BLaER1 (cell line): ENCODE data around the gene ANKRD22.

Experiments
- H3K27ac ChIP-seq: shearing (Covaris generic); formaldehyde crosslinking; 2 replicates; pipeline ENCODE4 v1.8.1; 2022
- H3K27me3 ChIP-seq: shearing (Covaris generic); formaldehyde crosslinking; 2 replicates; pipeline ENCODE4 v1.8.1; 2022
- H3K36me3 ChIP-seq: shearing (Covaris generic); formaldehyde crosslinking; 2 replicates; pipeline ENCODE4 v1.8.1; 2022
- H3K4me1 ChIP-seq: shearing (Covaris generic); formaldehyde crosslinking; 2 replicates; pipeline ENCODE4 v1.8.1; 2022
- H3K4me2 ChIP-seq: shearing (Covaris generic); formaldehyde crosslinking; 2 replicates; pipeline ENCODE4 v1.8.1; 2022
- H3K4me3 ChIP-seq: shearing (Covaris generic); formaldehyde crosslinking; 2 replicates; pipeline ENCODE4 v1.8.1; 2022
- H3K9ac ChIP-seq: shearing (Covaris generic); formaldehyde crosslinking; 2 replicates; pipeline ENCODE4 v1.8.1; 2022
- H3K9me3 ChIP-seq: shearing (Covaris generic); formaldehyde crosslinking; 2 replicates; pipeline ENCODE4 v1.8.1; 2022
- H4K20me1 ChIP-seq: shearing (Covaris generic); formaldehyde crosslinking; 2 replicates; pipeline ENCODE4 v1.8.1; 2022
- Cebpa-rat ChIP-seq: shearing (Covaris generic); IDR thresholded peaks from 2 replicates; pipeline ENCODE4 v1.8.1; 2022

The ANKRD22 gene

GRCh38 chr10:88857831-88858230, 6.2 kb upstream of the ANKRD22 start:
- TF ChIP-seq Cebpa-rat = no peak
- H3K4me2 ChIP-seq = no peak overlapping the region

GRCh38 chr10:88854684-88855083, 3.0 kb upstream of the ANKRD22 start:
- H4K20me1 ChIP-seq = no peaks in the 10 kb centered on the region
- no peaks in the 10 kb centered on the region for H3K27me3 ChIP-seq
- H3K4me1 ChIP-seq = no peaks in the 10 kb centered on the region
- TF ChIP-seq Cebpa-rat = no peak
- no peak overlapping the region for H3K4me2 ChIP-seq
- H3K4me3 ChIP-seq = no peak overlapping the region
- no peaks in the 10 kb centered on the region for H3K36me3 ChIP-seq
- no peak overlapping the region for H3K27ac ChIP-seq
- H3K9me3 ChIP-seq = no peaks in the 10 kb centered on the region
- no peak overlapping the region for H3K9ac ChIP-seq

More at GRCh38 chr10:88857831-88858230, 6.2 kb upstream of the ANKRD22 start:
- Histone ChIP-seq H3K27me3 (no peaks in the 10 kb centered on the region), H3K4me1 (no peaks in the 10 kb centered on the region), H3K9ac (no peak overlapping the region), H4K20me1 (no peaks in the 10 kb centered on the region), H3K9me3 (no peaks in the 10 kb centered on the region), H3K4me3 (no peak overlapping the region), H3K36me3 (no peaks in the 10 kb centered on the region), H3K27ac (no peak overlapping the region)

- TF ChIP-seq Cebpa-rat = no peak
- H3K4me1 ChIP-seq = no peaks in the 10 kb centered on the region
- H3K27ac ChIP-seq = no peak overlapping the region
- H3K27me3 ChIP-seq = no peaks in the 10 kb centered on the region
- no peaks in the 10 kb centered on the region for H3K36me3 ChIP-seq
- H3K9ac ChIP-seq = no peak overlapping the region
- no peaks in the 10 kb centered on the region for H3K9me3 ChIP-seq
- no peak overlapping the region for H3K4me3 ChIP-seq
- no peak overlapping the region for H3K4me2 ChIP-seq
- no peaks in the 10 kb centered on the region for H4K20me1 ChIP-seq
Observed at GRCh38 chr10:88853155-88853881, 1.7 kb upstream of the ANKRD22 start.

- Histone ChIP-seq H3K9me3 (no peaks in the 10 kb centered on the region), H4K20me1 (no peaks in the 10 kb centered on the region), H3K4me1 (no peaks in the 10 kb centered on the region), H3K4me3 (no peak overlapping the region), H3K27me3 (no peaks in the 10 kb centered on the region), H3K4me2 (no peak overlapping the region), H3K27ac (no peak overlapping the region), H3K9ac (no peak overlapping the region), H3K36me3 (no peaks in the 10 kb centered on the region)
- no peak for TF ChIP-seq Cebpa-rat
Observed at GRCh38 chr10:88852327-88852726, 683 bp upstream of the ANKRD22 start.

- TF ChIP-seq Cebpa-rat = no peak
- no peak overlapping the region for H3K27ac ChIP-seq
- no peak overlapping the region for H3K4me3 ChIP-seq
- no peaks in the 10 kb centered on the region for H3K9me3 ChIP-seq
- no peaks in the 10 kb centered on the region for H3K27me3 ChIP-seq
- H4K20me1 ChIP-seq = no peaks in the 10 kb centered on the region
- no peaks in the 10 kb centered on the region for H3K4me1 ChIP-seq
- no peaks in the 10 kb centered on the region for H3K36me3 ChIP-seq
- no peak overlapping the region for H3K4me2 ChIP-seq
- H3K9ac ChIP-seq = no peak overlapping the region
Observed at GRCh38 chr10:88850712-88851111, 932 bp downstream of the ANKRD22 start.

- Histone ChIP-seq H3K4me2 (no peak overlapping the region), H3K9ac (no peak overlapping the region), H3K27me3 (no peaks in the 10 kb centered on the region), H3K4me3 (no peak overlapping the region), H3K9me3 (no peaks in the 10 kb centered on the region), H3K36me3 (no peaks in the 10 kb centered on the region), H3K4me1 (no peaks in the 10 kb centered on the region), H3K27ac (no peak overlapping the region), H4K20me1 (no peaks in the 10 kb centered on the region)
- no peak for TF ChIP-seq Cebpa-rat
Observed at GRCh38 chr10:88849234-88849633, 2.4 kb downstream of the ANKRD22 start.

GRCh38 chr10:88848499-88848898, 3.1 kb downstream of the ANKRD22 start:
- H3K4me2 ChIP-seq = no peak overlapping the region
- H3K9me3 ChIP-seq = no peaks in the 10 kb centered on the region
- no peak for TF ChIP-seq Cebpa-rat
- H3K27ac ChIP-seq = no peak overlapping the region
- no peak overlapping the region for H3K4me3 ChIP-seq
- no peaks in the 10 kb centered on the region for H4K20me1 ChIP-seq
- H3K36me3 ChIP-seq = no peaks in the 10 kb centered on the region
- H3K4me1 ChIP-seq = no peaks in the 10 kb centered on the region
- no peak overlapping the region for H3K9ac ChIP-seq
- no peaks in the 10 kb centered on the region for H3K27me3 ChIP-seq

- TF ChIP-seq Cebpa-rat = no peak
- Histone ChIP-seq H3K9ac (no peak overlapping the region), H4K20me1 (no peaks in the 10 kb centered on the region), H3K36me3 (no peaks in the 10 kb centered on the region), H3K9me3 (no peaks in the 10 kb centered on the region), H3K27ac (no peak overlapping the region), H3K27me3 (no peaks in the 10 kb centered on the region), H3K4me1 (no peaks in the 10 kb centered on the region), H3K4me3 (no peak overlapping the region), H3K4me2 (no peak overlapping the region)
Observed at GRCh38 chr10:88843171-88843570, 8.5 kb downstream of the ANKRD22 start.

- no peak for TF ChIP-seq Cebpa-rat
- H3K4me1 ChIP-seq = no peaks in the 10 kb centered on the region
- no peak overlapping the region for H3K4me2 ChIP-seq
- H3K4me3 ChIP-seq = no peak overlapping the region
- no peaks in the 10 kb centered on the region for H3K27me3 ChIP-seq
- no peaks in the 10 kb centered on the region for H4K20me1 ChIP-seq
- H3K9me3 ChIP-seq = no peaks in the 10 kb centered on the region
- H3K9ac ChIP-seq = no peak overlapping the region
- no peak overlapping the region for H3K27ac ChIP-seq
- no peaks in the 10 kb centered on the region for H3K36me3 ChIP-seq
Observed at GRCh38 chr10:88841316-88842111, 10.1 kb downstream of the ANKRD22 start.

- H3K36me3 ChIP-seq = no peaks in the 10 kb centered on the region
- H3K4me1 ChIP-seq = no peaks in the 10 kb centered on the region
- H3K27ac ChIP-seq = no peak overlapping the region
- no peaks in the 10 kb centered on the region for H4K20me1 ChIP-seq
- no peak overlapping the region for H3K4me2 ChIP-seq
- H3K9ac ChIP-seq = no peak overlapping the region
- H3K9me3 ChIP-seq = no peaks in the 10 kb centered on the region
- H3K27me3 ChIP-seq = no peaks in the 10 kb centered on the region
- no peak overlapping the region for H3K4me3 ChIP-seq
- TF ChIP-seq Cebpa-rat = no peak
Observed at GRCh38 chr10:88840881-88841280, 10.8 kb downstream of the ANKRD22 start.
